ENCODE data around the gene BCL2. TPM values are rescaled to one million over a fixed set of nuclear protein-coding genes. Genes with fewer than 3 reads are reported as not detected.

BCL2 gene
- total and polyA plus RNA-seq, 9 donors, result 13.7 to 43.9 (median 35.7) TPM

- WGBS, 3 donors, result 49 to 65% (median 58%) methylated on average over 3 of the region's 3 CpGs
- Histone ChIP-seq H3K27ac (no peak overlapping the region), H3K9me3 (no peaks in the 10 kb centered on the region), H3K36me3 (no peaks in the 10 kb centered on the region), H3K4me3 (no peak overlapping the region), H3K4me1 (ENCODE audit: insufficient read depth) (peaks cover 13% of the 10 kb centered on the region), H3K27me3 (no peaks in the 10 kb centered on the region)
- DNase-seq, result no peak
- no peak for TF ChIP-seq POLR2A (IDR thresholded peaks at IDR 0.05)
- no peak for TF ChIP-seq EP300 (IDR thresholded peaks at IDR 0.05)
- TF ChIP-seq CTCF (IDR thresholded peaks at IDR 0.05), result no peak
- intact Hi-C loops (cut with DNase I), result loop anchor here in 1 of 4 donors (5.0 kb wide), 1 partner anchor 82 kb away; the partner anchor contains the start of gene BCL2
Measured at GRCh38 chr18:63234841-63235240, 84.7 kb downstream of the BCL2 start.

GRCh38 chr18:63234432-63234831, 85.1 kb downstream of the BCL2 start:
- intact Hi-C loops (cut with DNase I), result no loop called here
- DNase-seq, result no peak
- no peaks in the 10 kb centered on the region for H3K9me3 ChIP-seq
- no peaks in the 10 kb centered on the region for H3K27me3 ChIP-seq
- H3K4me1 ChIP-seq (ENCODE audit: insufficient read depth), result peaks cover 16% of the 10 kb centered on the region
- H3K4me3 ChIP-seq, result no peak overlapping the region
- no peaks in the 10 kb centered on the region for H3K36me3 ChIP-seq
- TF ChIP-seq POLR2A (IDR thresholded peaks at IDR 0.05) (no peak), EP300 (IDR thresholded peaks at IDR 0.05) (no peak), CTCF (IDR thresholded peaks at IDR 0.05) (no peak)
- WGBS, 3 donors, result 94 to 95% (median 95%) methylated on average over 4 to 5 of the region's 5 CpGs
- H3K27ac ChIP-seq, result no peak overlapping the region

GRCh38 chr18:63233334-63233733, 86.2 kb downstream of the BCL2 start:
- WGBS, 3 donors, result 86 to 91% (median 90%) methylated on average over 9 of the region's 9 CpGs
- no peaks in the 10 kb centered on the region for H3K36me3 ChIP-seq
- intact Hi-C loops (cut with DNase I), result no loop called here
- DNase-seq, result no peak
- TF ChIP-seq CTCF (IDR thresholded peaks at IDR 0.05) (no peak), EP300 (IDR thresholded peaks at IDR 0.05) (no peak), POLR2A (IDR thresholded peaks at IDR 0.05) (no peak)
- no peaks in the 10 kb centered on the region for H3K9me3 ChIP-seq
- H3K27ac ChIP-seq, result no peak overlapping the region
- peaks cover 13% of the 10 kb centered on the region for H3K4me1 ChIP-seq (ENCODE audit: insufficient read depth)
- H3K27me3 ChIP-seq, result no peaks in the 10 kb centered on the region
- H3K4me3 ChIP-seq, result no peak overlapping the region

- intact Hi-C loops (cut with DNase I), result no loop called here
- DNase-seq, result no peak
- Histone ChIP-seq H3K4me3 (no peak overlapping the region), H3K27ac (no peak overlapping the region), H3K4me1 (ENCODE audit: insufficient read depth) (peaks cover 13% of the 10 kb centered on the region), H3K9me3 (no peaks in the 10 kb centered on the region), H3K27me3 (no peaks in the 10 kb centered on the region), H3K36me3 (no peaks in the 10 kb centered on the region)
- TF ChIP-seq POLR2A (IDR thresholded peaks at IDR 0.05) (no peak), CTCF (IDR thresholded peaks at IDR 0.05) (no peak), EP300 (IDR thresholded peaks at IDR 0.05) (no peak)
- 77 to 82% (median 79%) methylated on average over 2 of the region's 2 CpGs for WGBS, 3 donors
Measured at GRCh38 chr18:63232826-63233225, 86.7 kb downstream of the BCL2 start.

All from ovary (tissue), 9 donors.